Measurements from ENCODE around the gene TNNI3.
A peak's percentile ranks its signal among the peaks of the same experiment; 100 is the strongest.
"Not testable (repeated sequence)": the region's sequence is repeated elsewhere in the genome, so short reads cannot be mapped to it uniquely, and the experiment has no call there.

Gene TNNI3

GRCh38 chr19:55157064-55157908, at the start of gene TNNI3:
TNNI3 (minus strand) TSS chr19:55157732; CDS start chr19:55157589, 143 bp downstream.
- no peak for DNase-seq (ENCODE audit: low read depth)

DNA sequence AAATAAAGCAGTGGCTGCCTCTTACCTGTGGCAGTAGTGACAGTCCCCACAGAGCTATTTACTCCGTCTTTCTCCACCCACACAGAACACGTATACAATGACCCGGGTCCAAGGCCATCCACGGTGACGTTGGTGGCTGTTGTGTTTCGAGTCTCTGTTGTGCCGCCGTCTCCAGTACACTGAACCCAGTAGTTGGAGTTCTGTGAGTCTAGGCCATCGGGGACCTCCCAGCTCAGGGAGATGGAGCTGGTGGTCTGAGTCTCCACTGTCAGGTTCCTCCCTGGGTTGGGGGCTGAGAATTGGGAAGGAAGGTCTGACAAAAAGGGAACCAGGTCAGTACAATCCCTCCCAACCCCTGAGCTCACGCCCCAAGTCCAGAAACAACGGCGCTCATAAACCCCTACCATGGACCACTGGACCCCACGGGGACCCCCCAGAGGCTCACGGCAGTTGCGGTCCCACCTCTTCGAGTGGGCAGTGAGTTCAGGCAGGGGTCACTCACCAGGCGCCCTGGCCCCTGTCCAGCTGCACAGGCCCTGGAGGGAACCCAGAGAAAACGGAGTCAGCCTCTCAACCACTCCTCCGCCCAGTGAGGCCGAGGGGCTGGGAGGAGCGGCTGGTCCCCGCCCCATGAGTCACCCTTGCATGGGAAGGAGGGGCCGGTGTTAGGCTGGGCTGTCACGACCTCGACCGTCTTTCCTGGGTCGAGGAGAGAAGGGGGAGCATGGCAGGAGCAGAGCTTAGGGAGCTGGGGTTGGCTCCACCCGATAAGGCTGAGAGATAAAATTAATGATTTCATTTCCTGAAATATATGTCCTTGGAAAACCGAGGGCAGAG, 49.4 kb upstream of the TNNI3 start:
- DNase-seq (ENCODE audit: low read depth), result peak; percentile 72

DNA sequence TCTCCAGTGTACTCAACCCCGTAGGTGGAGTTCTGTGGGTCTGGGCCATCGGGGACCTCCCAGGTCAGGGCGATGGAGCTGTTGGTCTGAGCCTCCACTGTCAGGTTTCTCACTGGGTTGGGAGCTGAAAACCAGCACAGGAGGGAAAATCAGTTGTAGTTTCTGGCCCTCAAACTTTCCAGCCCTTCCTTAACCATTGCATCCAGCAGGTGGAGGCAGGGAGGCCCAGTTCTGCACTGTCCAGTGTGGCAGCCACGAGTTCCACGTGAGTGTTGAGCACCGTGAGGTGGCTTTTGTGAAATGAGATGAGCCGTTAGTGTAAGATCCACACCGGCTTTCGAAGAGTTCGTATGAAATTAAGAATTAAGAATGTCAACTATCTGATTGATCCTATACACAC, 44.7 kb upstream of the TNNI3 start:
- DNase-seq (ENCODE audit: low read depth), result not testable (repeated sequence)

- no peak for DNase-seq (ENCODE audit: low read depth)
Observed at GRCh38 chr19:55199620-55200204, 42.2 kb upstream of the TNNI3 start.

DNA sequence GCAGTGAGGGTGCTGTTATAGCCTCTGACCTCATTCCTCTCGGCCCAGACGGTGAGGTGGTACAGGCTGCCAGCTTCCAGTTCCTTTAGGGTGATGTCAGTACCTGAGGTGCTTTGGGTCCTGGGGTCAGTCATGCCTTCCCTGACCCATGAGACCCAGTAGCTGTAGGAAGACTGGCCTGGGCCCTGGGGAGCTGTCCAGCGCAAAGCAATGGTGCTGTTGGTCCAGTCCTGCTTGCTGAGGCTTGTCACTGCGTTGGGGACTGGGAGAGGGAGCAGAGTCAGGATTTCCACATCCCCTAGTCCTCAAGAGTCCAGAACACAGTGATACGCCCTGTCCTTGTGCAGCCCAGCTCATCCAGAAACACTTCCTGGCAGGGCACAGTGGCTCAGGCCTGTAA, 41.1 kb upstream of the TNNI3 start:
- no peak for DNase-seq (ENCODE audit: low read depth)

DNA sequence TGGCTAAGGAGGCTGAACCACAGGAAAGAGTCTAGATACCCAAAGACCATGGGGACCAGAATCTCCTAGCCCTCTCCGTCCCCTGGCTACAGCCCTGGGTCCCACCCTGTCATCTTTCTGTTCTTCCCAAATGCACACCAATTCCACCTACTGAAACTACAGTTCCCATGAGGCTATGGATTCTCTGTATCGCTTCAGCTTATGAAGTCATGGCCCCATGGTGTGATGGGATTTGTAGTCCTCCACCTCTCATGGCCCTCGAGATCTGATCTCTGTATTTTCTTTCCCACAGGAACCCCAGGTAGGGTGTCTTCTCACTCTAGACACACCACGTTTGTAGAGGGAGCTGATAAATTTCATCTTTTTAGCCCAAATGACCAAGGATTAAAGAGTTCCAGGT, 40.0 kb upstream of the TNNI3 start:
- no peak for DNase-seq (ENCODE audit: low read depth)

DNA sequence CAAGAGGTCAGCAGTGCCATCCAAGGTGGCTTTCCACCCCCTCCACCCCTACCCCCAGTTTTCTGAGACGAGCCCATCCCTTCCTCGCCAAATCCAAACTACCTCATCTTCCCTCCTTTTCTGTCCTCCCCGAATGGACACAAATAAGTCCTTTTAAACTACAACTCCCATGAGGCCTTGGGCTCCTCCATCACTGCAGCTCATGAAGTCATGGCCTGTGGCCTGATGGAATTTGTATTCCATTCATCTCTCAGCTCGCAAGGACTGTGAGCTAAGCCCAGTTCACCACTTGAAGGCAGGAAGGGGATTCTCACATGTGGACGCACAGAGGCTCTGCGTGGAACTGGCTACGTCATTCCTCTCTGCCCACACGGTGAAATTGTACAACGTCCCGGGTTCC, 39.3 kb upstream of the TNNI3 start:
- no peak for DNase-seq (ENCODE audit: low read depth)

DNA sequence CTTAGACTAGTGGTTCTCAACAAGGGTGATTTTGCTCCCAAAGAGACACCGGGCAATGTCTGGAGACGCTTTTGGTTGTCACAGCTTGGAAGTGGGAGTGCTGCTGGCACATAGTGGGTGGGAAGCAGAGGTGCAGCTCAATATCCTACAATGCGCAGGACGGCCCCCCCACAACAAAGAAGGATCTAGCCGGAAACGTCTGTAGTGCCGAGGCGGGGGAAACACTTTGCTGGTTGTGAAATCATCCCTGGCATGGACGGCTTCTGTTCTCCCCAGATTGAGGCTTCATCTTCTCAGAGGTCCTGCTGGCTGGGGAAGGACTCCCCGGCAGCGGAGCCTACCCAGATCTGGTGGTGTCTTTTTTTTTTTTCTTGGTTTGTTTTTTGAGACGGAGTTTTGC, 35.9 kb upstream of the TNNI3 start:
- DNase-seq (ENCODE audit: low read depth), result no peak

GRCh38 chr19:55189403-55189835, 31.9 kb upstream of the TNNI3 start:
- DNase-seq (ENCODE audit: low read depth), result peak; percentile 76

DNA sequence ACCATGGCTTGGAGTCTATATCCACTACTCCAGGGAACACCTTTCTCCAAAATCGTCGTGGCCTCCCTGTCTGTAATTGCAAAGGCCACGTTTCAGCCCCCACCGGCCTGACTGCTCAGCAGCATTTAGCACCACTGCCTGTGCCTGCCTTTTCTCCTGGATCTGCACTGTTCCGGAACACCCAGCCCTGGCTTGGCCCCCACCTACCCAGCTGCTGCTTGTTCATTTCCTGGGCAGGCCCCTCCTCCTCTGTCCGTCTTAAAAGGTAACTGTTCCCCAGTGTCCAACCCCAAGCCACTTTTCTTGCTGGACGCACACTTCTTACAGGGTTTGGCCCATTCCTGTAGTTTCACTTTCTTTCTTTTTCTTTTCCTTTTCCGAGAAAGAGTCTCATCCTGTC, 31.1 kb upstream of the TNNI3 start:
- DNase-seq (ENCODE audit: low read depth), result no peak

- DNase-seq (ENCODE audit: low read depth), result no peak
Observed at GRCh38 chr19:55186080-55186479, 28.5 kb upstream of the TNNI3 start.

DNA sequence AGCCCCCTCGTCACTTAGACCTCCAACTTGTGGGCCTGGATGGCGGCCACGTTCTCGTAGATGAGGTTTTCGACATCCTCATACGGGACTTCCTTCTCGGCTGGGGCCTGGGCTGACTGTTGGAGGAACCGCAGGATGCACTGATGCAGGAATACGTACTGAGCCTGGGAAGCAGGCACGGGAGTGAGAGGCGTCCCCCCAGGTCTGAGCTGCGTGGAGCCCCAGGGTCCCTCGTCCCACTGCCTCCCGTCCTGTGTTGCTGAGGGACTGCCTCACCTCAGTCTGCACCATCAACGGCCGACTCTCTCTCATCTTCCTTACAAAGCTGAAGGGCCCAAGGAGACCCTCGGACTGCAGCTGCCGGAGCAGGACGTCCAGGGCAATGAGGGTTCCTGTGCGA, 24.2 kb upstream of the TNNI3 start:
- no peak for DNase-seq (ENCODE audit: low read depth)

DNA sequence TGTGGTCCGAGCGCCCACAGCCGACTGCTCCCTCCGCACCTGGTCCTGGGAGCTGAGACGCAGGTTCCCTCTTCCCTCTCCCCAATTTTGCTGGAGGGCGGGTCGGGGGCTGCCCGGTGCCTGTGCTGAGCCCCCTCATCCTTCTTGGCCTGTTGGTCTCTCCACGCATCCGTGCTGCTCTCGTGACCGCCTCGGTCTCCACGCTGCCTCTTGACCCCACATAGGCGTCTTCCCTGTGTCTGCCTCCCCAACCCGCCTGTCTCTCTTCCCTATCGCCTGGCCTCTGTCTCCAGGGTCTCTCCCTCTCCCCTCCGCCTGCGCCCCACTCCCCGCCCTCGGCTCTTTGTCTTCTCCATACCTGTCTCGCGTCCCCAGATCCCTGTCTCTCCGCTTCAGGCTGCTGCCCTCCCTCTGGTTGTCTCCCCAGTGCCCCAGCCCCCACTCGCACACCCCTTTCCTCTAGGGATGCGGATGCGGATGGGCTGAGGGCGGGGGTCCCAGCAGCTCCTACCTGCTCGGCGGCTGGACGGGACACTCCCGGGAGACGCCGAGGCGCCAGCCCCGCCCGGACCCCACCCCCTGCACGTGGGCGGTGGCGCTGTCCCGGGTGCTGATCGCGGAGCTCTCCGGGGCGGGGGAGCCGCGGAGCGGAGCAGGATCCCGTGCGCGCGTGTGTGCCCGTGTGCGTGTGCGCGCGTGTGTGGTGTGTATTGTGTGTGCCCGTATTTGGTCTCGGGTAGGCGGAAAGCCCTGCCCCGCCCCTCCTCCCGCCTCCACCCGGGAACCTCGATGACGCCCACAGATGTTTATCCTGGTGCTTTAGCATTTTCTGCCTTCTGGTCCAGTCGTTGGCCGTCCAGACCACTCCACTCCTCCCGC, 22.3 kb upstream of the TNNI3 start, which contains the start of gene SYT5:
SYT5 (minus strand) TSS at position 684 of the 879 bp plus-strand sequence. CDS start 1,248 bp downstream, outside the sequence.
- no peak for DNase-seq (ENCODE audit: low read depth)

DNA sequence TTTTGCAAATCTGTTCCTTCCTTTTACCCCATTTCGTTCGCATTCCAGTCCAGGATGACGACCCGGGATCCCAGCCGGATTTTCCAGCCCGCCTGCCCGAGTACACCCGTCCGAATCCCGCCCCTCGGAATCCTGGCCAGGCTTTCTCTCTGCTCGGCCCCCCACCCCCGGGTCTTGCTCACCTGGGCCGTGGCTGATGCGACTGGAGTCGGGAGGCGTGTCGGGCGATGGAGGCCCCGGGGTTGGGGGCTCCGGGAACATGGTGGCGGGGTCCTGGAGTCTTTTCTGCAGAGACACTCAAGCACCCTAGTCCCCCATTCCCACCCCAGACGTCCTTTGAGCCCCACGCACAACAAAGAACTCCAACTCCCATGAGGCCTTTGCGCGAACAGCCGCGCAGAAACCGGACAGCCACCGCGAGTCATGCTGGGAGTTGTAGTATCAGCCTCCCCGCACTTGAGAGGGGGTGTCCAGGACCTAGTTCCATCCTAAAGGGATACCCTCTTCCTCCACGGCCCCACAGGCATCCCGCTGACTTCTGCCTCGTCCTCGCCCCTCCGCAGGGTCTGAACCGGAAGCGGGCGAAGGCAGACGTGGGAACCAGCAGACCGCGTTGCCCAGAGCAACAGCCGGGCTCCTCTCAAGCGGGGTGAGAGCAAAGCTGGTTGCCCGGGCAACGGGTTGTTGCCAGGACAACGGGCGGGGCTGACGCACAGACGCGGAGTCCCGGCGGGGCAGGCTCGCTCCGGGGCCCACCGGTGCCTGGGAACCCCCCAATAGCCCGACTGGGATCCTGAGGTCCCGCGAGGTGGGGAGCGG, 21.5 kb upstream of the TNNI3 start:
- peak; percentile 58 for DNase-seq (ENCODE audit: low read depth)

GRCh38 chr19:55176076-55176475, 18.5 kb upstream of the TNNI3 start:
- no peak for DNase-seq (ENCODE audit: low read depth)

GRCh38 chr19:55175117-55175867, 17.8 kb upstream of the TNNI3 start:
- DNase-seq (ENCODE audit: low read depth), result no peak

- DNase-seq (ENCODE audit: low read depth), result no peak
Observed at GRCh38 chr19:55174425-55175116, 17.0 kb upstream of the TNNI3 start.

- peak; percentile 61 for DNase-seq (ENCODE audit: low read depth)
Observed at GRCh38 chr19:55173714-55174409, 16.3 kb upstream of the TNNI3 start.
